ENCODE results near the gene SLC12A6.

The SLC12A6 gene

DNA sequence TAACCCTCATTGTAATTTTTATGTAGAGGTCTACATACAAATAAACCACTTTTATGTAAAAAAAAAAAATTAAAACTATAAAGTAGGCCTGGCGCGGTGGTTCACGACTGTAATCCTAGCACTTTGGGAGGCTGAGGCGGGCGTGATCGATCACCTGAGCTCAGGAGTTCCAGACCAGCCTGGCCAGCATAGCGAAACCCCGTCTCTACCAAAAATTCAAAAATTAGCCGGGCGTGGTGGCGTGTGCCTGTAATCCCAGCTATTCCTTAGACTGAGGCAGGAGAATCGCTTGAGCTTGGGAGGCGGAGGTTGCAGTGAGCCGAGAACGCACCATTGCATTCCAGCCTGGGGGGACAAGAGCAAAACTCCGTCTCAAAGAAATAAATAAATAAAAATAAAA is 766 bp upstream of the SLC12A6 start:
- no peaks in the 10 kb centered on the region for H3K9me3 ChIP-seq (ENCODE audit: low read depth, low read length)
- DNase-seq (ENCODE audit: low read depth, low spot score) = no peak
- peaks cover 31% of the 10 kb centered on the region for H3K36me3 ChIP-seq (ENCODE audit: insufficient read depth, low read length)
- no peak for TF ChIP-seq EZH2 (IDR thresholded peaks at IDR 0.05)
- TF ChIP-seq FOXP2 (optimal IDR thresholded peaks at IDR 0.05; ENCODE audit: control extremely low read depth, extremely low read length, insufficient read depth) = no peak
- no peak for TF ChIP-seq POLR2AphosphoS5 (IDR thresholded peaks at IDR 0.05; ENCODE audit: borderline replicate concordance, low read depth, low read length)
- H3K27ac ChIP-seq = no peak overlapping the region
- H3K4me3 ChIP-seq = peak overlapping the region; percentile 88
- H3K9ac ChIP-seq (ENCODE audit: insufficient read length) = no peak overlapping the region

DNA sequence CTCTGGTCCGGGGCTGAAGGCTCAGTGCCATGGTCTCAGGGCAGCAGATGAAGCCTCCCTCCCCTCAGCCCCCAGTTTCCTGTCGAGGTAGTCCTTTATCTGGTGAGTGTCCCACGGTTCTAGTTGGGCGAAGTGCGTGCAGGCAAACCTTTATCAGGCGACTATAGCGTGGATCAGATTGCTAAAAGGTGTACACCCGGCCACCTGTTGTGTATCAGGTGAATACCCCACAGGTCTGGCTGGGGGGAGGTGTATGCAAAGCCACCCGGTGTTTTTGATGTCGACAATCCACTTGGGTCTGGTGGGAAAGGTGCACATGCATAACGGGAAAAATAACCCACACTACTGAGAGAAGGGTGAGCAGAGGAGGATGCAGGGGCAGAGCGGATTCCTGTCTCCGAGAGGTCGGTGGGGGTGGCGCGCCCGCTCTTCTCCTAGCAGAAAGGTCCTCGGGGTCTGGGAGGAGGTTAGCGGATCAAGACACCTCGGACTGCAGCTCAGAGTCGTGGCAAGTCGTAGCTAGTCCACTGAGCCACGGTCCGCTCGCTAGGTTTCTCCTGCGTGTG is 507 bp downstream of the SLC12A6 start:
- Histone ChIP-seq H3K36me3 (ENCODE audit: insufficient read depth, low read length) (peaks cover 31% of the 10 kb centered on the region), H3K27ac (no peak overlapping the region), H3K9me3 (ENCODE audit: low read depth, low read length) (no peaks in the 10 kb centered on the region), H3K4me3 (peak overlapping the region; percentile 88), H3K9ac (ENCODE audit: insufficient read length) (peak overlapping the region; percentile 69)
- DNase-seq (ENCODE audit: low read depth, low spot score) = no peak
- TF ChIP-seq FOXP2 (optimal IDR thresholded peaks at IDR 0.05; ENCODE audit: control extremely low read depth, extremely low read length, insufficient read depth) (no peak), POLR2AphosphoS5 (IDR thresholded peaks at IDR 0.05; ENCODE audit: borderline replicate concordance, low read depth, low read length) (no peak), EZH2 (IDR thresholded peaks at IDR 0.05) (no peak)

DNA sequence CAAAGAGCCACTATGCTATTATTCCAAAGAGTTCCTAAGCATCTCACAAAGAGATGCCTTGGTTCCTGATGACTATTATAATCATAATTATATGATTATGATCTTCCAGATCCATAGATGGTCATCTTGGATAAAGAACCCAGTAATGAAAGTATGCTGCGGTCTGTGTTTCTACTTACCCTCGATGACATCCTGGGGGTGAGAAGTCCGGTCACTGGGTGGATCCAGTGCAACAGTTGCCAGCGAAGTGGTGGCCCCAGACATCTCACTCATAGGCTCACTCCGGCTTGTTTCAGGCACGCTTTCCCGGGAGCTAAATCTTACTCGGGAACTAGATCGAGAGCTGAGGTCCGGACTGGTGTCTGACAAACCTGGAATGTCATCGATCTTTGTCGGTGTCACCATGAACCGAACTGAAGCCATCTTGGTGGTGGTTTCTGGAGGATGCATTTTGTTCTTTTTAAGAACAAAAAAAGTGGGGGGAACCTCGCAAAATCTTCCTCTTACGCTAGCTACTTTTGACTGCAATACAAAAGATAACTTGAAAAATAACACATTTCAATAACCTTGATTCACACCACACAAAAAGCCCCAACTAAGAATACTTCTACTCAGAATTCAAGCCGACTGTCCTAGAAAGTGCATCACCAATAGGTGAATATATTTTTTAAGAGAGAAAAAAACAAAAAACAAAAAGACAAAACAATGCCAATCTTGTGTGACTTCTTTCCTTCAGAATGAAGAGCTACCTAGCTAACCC is 1.2 kb downstream of the SLC12A6 start:
- Histone ChIP-seq H3K27ac (no peak overlapping the region), H3K4me3 (no peak overlapping the region), H3K9ac (ENCODE audit: insufficient read length) (no peak overlapping the region), H3K9me3 (ENCODE audit: low read depth, low read length) (no peaks in the 10 kb centered on the region), H3K36me3 (ENCODE audit: insufficient read depth, low read length) (peaks cover 26% of the 10 kb centered on the region)
- TF ChIP-seq POLR2AphosphoS5 (IDR thresholded peaks at IDR 0.05; ENCODE audit: borderline replicate concordance, low read depth, low read length) = no peak
- TF ChIP-seq EZH2 (IDR thresholded peaks at IDR 0.05) = no peak
- no peak for TF ChIP-seq FOXP2 (optimal IDR thresholded peaks at IDR 0.05; ENCODE audit: control extremely low read depth, extremely low read length, insufficient read depth)
- DNase-seq (ENCODE audit: low read depth, low spot score) = no peak

DNA sequence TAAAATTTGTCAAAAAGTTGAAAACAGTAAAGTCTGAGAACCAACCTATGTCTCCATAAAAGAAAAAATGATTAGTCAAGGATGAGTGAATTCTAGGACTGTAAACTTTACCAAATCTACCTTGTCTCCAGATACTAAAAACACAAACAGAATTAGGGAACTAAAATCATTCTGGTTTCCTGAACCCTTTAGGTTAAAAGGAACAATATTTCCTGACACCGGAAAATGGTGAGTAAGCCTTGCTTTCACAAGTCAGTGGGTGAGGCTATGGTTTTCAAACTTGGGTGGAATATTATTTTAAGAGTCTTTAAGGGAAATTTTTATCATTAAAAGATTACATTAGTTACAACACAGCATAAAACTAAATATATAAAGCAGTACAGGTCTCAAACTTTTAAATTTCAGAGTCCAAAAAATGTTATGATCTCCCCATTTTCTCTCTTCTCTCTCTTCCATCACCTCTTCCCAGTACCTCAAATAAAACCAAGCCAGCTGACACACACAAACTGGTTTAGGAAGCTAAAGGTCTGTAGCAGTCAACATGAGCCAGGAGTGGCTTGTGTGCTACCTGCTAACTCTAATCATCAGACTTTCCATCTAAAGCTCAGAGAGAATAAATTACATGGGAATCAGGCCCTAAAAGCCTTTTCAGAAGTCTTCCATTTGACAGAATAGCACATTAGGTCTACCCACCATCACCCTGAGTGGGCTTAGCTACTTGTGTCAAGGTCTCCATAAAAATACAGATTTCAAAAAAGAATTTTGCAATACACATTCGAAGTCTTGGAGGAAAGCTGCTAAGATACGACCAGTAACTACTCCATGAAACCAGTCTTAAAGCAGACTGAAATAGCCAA is 2.2 kb downstream of the SLC12A6 start:
- no peak overlapping the region for H3K9ac ChIP-seq (ENCODE audit: insufficient read length)
- no peak overlapping the region for H3K4me3 ChIP-seq
- no peak for TF ChIP-seq EZH2 (IDR thresholded peaks at IDR 0.05)
- TF ChIP-seq FOXP2 (optimal IDR thresholded peaks at IDR 0.05; ENCODE audit: control extremely low read depth, extremely low read length, insufficient read depth) = no peak
- no peak for TF ChIP-seq POLR2AphosphoS5 (IDR thresholded peaks at IDR 0.05; ENCODE audit: borderline replicate concordance, low read depth, low read length)
- H3K27ac ChIP-seq = no peak overlapping the region
- no peaks in the 10 kb centered on the region for H3K9me3 ChIP-seq (ENCODE audit: low read depth, low read length)
- DNase-seq (ENCODE audit: low read depth, low spot score) = no peak
- H3K36me3 ChIP-seq (ENCODE audit: insufficient read depth, low read length) = peaks cover 15% of the 10 kb centered on the region

DNA sequence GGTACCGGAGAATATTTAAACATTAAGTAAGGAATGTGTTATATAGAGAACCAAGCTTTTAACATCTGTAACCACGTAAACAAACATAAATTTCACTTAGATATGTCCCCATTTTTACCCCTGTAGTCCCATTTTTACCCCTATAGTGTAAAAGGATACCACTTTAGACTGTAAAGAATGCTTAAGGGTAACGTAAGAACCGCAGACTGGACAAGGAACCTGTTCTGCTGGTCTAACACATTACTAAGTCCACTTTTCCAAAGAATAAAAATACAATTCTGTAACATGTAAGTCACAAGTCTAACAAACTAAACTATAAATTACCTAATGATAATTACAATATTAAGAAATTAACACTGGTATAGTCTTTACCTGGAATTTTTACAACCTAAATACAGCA is 2.9 kb downstream of the SLC12A6 start:
- no peak overlapping the region for H3K9ac ChIP-seq (ENCODE audit: insufficient read length)
- H3K27ac ChIP-seq = no peak overlapping the region
- peaks cover 8% of the 10 kb centered on the region for H3K36me3 ChIP-seq (ENCODE audit: insufficient read depth, low read length)
- H3K9me3 ChIP-seq (ENCODE audit: low read depth, low read length) = no peaks in the 10 kb centered on the region
- TF ChIP-seq EZH2 (IDR thresholded peaks at IDR 0.05) (no peak), POLR2AphosphoS5 (IDR thresholded peaks at IDR 0.05; ENCODE audit: borderline replicate concordance, low read depth, low read length) (no peak), FOXP2 (optimal IDR thresholded peaks at IDR 0.05; ENCODE audit: control extremely low read depth, extremely low read length, insufficient read depth) (no peak)
- H3K4me3 ChIP-seq = no peak overlapping the region
- DNase-seq (ENCODE audit: low read depth, low spot score) = no peak

DNA sequence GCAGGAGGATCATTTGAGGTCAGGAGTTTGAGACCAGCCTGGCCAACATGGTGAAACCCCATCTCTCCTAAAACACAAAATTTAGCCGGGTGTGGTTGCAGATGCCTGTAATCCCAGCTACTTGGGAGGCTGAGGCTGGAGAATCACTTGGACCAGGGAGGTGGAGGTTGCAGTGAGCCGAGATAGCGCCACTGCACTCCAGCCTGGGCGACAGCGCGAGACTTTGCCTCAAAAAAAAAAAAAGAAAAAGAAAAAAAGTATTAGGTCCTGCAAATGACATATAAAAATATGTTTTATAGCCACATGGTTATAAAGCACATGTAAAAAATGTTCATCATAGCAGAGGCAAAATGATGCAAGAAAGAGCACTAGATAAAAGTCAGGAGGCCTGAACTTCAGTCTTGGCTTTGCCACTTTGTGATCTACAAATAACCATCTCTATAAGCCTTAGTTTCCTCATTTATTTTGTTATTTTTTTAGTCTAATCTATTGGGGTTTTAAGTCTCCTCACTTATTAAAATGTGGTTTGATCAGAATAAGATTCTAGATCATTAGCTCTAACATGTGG is 4.9 kb downstream of the SLC12A6 start:
- DNase-seq (ENCODE audit: low read depth, low spot score) = no peak
- H3K9me3 ChIP-seq (ENCODE audit: low read depth, low read length) = no peaks in the 10 kb centered on the region
- no peak for TF ChIP-seq POLR2AphosphoS5 (IDR thresholded peaks at IDR 0.05; ENCODE audit: borderline replicate concordance, low read depth, low read length)
- no peak for TF ChIP-seq EZH2 (IDR thresholded peaks at IDR 0.05)
- no peak for TF ChIP-seq FOXP2 (optimal IDR thresholded peaks at IDR 0.05; ENCODE audit: control extremely low read depth, extremely low read length, insufficient read depth)
- H3K27ac ChIP-seq = no peak overlapping the region
- no peaks in the 10 kb centered on the region for H3K36me3 ChIP-seq (ENCODE audit: insufficient read depth, low read length)
- H3K4me3 ChIP-seq = no peak overlapping the region
- no peak overlapping the region for H3K9ac ChIP-seq (ENCODE audit: insufficient read length)

DNA sequence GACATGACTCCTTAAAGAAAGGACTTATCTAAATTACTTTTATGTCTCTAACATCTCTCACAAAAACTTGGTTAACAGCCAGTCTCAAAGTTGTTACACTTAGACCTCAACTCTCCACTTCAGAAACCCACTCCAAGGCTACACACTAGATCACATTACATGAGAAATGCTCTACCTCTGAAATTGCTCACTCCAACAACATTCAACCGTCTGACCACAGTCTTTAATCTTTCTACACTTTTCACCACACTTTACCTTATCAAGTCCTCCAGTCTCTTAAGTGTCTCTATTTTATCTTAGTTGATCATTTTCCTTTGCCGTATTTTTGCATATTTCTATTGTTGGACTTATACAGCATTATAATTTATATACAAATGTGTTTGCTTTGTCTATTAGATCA is 5.8 kb downstream of the SLC12A6 start:
- Histone ChIP-seq H3K9me3 (ENCODE audit: low read depth, low read length) (no peaks in the 10 kb centered on the region), H3K4me3 (no peak overlapping the region), H3K27ac (no peak overlapping the region), H3K9ac (ENCODE audit: insufficient read length) (no peak overlapping the region), H3K36me3 (ENCODE audit: insufficient read depth, low read length) (no peaks in the 10 kb centered on the region)
- no peak for DNase-seq (ENCODE audit: low read depth, low spot score)
- TF ChIP-seq EZH2 (IDR thresholded peaks at IDR 0.05) = no peak
- no peak for TF ChIP-seq FOXP2 (optimal IDR thresholded peaks at IDR 0.05; ENCODE audit: control extremely low read depth, extremely low read length, insufficient read depth)
- no peak for TF ChIP-seq POLR2AphosphoS5 (IDR thresholded peaks at IDR 0.05; ENCODE audit: borderline replicate concordance, low read depth, low read length)

DNA sequence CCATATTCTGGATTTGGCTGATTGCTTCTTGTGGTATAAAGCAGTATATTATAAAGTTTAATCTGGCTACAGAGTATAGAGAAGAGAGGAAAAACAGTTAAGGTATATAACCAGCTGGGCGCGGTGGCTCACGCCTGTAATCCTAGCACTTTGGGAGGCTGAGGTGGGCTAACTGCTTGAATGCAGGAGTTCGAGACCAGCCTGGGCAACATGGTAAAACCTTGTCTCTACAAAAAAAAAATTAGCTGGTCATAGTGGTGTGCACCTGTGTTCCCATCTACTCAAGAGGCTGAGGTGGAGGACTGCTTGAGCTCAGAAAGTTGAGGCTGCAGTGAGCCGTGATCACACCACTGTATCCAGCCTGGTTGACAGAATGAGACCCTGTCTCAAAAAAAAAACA is 7.3 kb downstream of the SLC12A6 start:
- H3K36me3 ChIP-seq (ENCODE audit: insufficient read depth, low read length) = no peaks in the 10 kb centered on the region
- no peak overlapping the region for H3K27ac ChIP-seq
- H3K9ac ChIP-seq (ENCODE audit: insufficient read length) = no peak overlapping the region
- no peak for TF ChIP-seq FOXP2 (optimal IDR thresholded peaks at IDR 0.05; ENCODE audit: control extremely low read depth, extremely low read length, insufficient read depth)
- no peak for TF ChIP-seq POLR2AphosphoS5 (IDR thresholded peaks at IDR 0.05; ENCODE audit: borderline replicate concordance, low read depth, low read length)
- no peak for TF ChIP-seq EZH2 (IDR thresholded peaks at IDR 0.05)
- no peak overlapping the region for H3K4me3 ChIP-seq
- no peak for DNase-seq (ENCODE audit: low read depth, low spot score)
- H3K9me3 ChIP-seq (ENCODE audit: low read depth, low read length) = no peaks in the 10 kb centered on the region

Data from SK-N-MC (cell line).